HepG2 (cell line): ENCODE data around the gene PRRT1. TPM values are rescaled to one million over a fixed set of nuclear protein-coding genes. Genes with fewer than 3 reads are reported as not detected.
A peak's percentile ranks its signal among the peaks of the same experiment; 100 is the strongest.

ENCODE experiments used
- ADNP ChIP-seq: sonication (generic); formaldehyde crosslinking; IDR thresholded peaks from 2 replicates; pipeline ENCODE4 v1.4.0; 2020; ENCODE audit warnings: missing genetic modification reagents
- ATF6 ChIP-seq: sonication (generic); formaldehyde crosslinking; conservative IDR thresholded peaks from 2 replicates; pipeline ENCODE4 v1.4.0; 2020; ENCODE audit warnings: missing genetic modification reagents
- FIP1L1 ChIP-seq: fragments of 200-400 bp; formaldehyde crosslinking; IDR thresholded peaks from 2 replicates; pipeline ENCODE4 v1.6.1; 2018; ENCODE audit warnings: low read depth, mild to moderate bottlenecking, low read length, moderate library complexity, borderline replicate concordance; ENCODE audit not compliant: insufficient read depth
- KLF15 ChIP-seq: sonication (generic); formaldehyde crosslinking; IDR thresholded peaks from 2 replicates; pipeline ENCODE4 v1.8.1; 2023; ENCODE audit warnings: borderline replicate concordance, mild to moderate bottlenecking, inconsistent platforms, missing genetic modification reagents, mixed read lengths
- MAFK ChIP-seq, 2 experiments: IDR thresholded peaks in 1 of 2; conservative IDR thresholded peaks in 1 of 2; 2 replicates each; pipeline ENCODE4 v1.6.1; 2011; ENCODE audit warnings: improper control_type of control experiment in 2 of 2, low read length in 2 of 2
- MLX ChIP-seq: IDR thresholded peaks from 2 replicates; pipeline ENCODE4 v1.6.1; 2016
- PHF8 ChIP-seq: sonication (generic); formaldehyde crosslinking; IDR thresholded peaks from 2 replicates; pipeline ENCODE4 v1.5.0; 2020; ENCODE audit warnings: missing genetic modification reagents
- POGK ChIP-seq: sonication (generic); formaldehyde crosslinking; conservative IDR thresholded peaks from 2 replicates; pipeline ENCODE4 v1.8.0; 2022; ENCODE audit warnings: mild to moderate bottlenecking, moderate library complexity, missing genetic modification reagents
- SAP130 ChIP-seq: IDR thresholded peaks from 2 replicates; pipeline ENCODE4 v1.6.1; 2016; ENCODE audit warnings: low read depth
- TEAD2 ChIP-seq: sonication (generic); formaldehyde crosslinking; IDR thresholded peaks from 2 replicates; pipeline ENCODE4 v1.9.0; 2021; ENCODE audit warnings: missing genetic modification reagents
- ZFP37 ChIP-seq: sonication (generic); formaldehyde crosslinking; IDR thresholded peaks from 2 replicates; pipeline ENCODE4 v1.4.0; 2020; ENCODE audit warnings: missing genetic modification reagents, borderline replicate concordance
- ZFP91 ChIP-seq: sonication (generic); formaldehyde crosslinking; IDR thresholded peaks from 2 replicates; pipeline ENCODE4 v1.9.0; 2022; ENCODE audit warnings: missing genetic modification reagents, mild to moderate bottlenecking, borderline replicate concordance
- ZNF367 ChIP-seq: sonication (generic); formaldehyde crosslinking; IDR thresholded peaks from 2 replicates; pipeline ENCODE4 v1.4.0; 2020; ENCODE audit warnings: missing genetic modification reagents, borderline replicate concordance
- ZNF574 ChIP-seq: sonication (generic); formaldehyde crosslinking; IDR thresholded peaks from 2 replicates; pipeline ENCODE4 v1.4.0; 2020; ENCODE audit warnings: missing genetic modification reagents
- ZNF619 ChIP-seq: sonication (generic); formaldehyde crosslinking; IDR thresholded peaks from 2 replicates; pipeline ENCODE4 v1.4.0; 2020; ENCODE audit warnings: mild to moderate bottlenecking, missing genetic modification reagents
- ZNF784 ChIP-seq: sonication (generic); formaldehyde crosslinking; IDR thresholded peaks from 2 replicates; pipeline ENCODE4 v1.5.1; 2020; ENCODE audit warnings: missing genetic modification reagents, mild to moderate bottlenecking, borderline replicate concordance
- ZNF792 ChIP-seq: IDR thresholded peaks from 2 replicates; pipeline ENCODE4 v1.6.1; 2016
- polyA plus RNA-seq, 8 experiments: library from polyadenylated mRNA; depleted of rRNA in 3 of 8; stranded (reverse) in 7 of 8; unstranded in 1 of 8; fragments of >200 nt; fragmentation: Illumina TruSeq in 4 of 8; extraction: Trizol in 4 of 8; gene quantifications; 2 replicates each; pipeline versions ENCODE4 v1.2.1 to v1.2.3, GENCODE V29; 2011 to 2016; ENCODE audit warnings: low read depth in 4 of 8, missing spikeins in 1 of 8, mixed read lengths in 1 of 8; ENCODE audit not compliant: insufficient read depth in 1 of 8
- total RNA-seq, 5 experiments: library from RNA; depleted of rRNA; stranded (reverse); fragments of >200 nt; fragmentation: Illumina TruSeq; extraction: Trizol; gene quantifications; 2 replicates each; pipeline ENCODE4 v1.2.3, GENCODE V29; 2016; ENCODE audit warnings: low read depth in 1 of 5

Gene PRRT1
- total and polyA plus RNA-seq, 2 of the 13 experiments (the other 11 are each of a cell fraction or from before 2014, with no cell fraction given) = 0.64 to 1.4 TPM

GRCh38 chr6:32153564-32154513, 2.1 kb upstream of the PRRT1 start, which contains the start of gene PPT2 (continued):
- no peak for TF ChIP-seq ADNP (CRISPR knock-in tag)
- TF ChIP-seq POGK (CRISPR knock-in tag) = no peak; the same call in 1 of the 2 replicates
- no peak for TF ChIP-seq ZNF367 (CRISPR knock-in tag)
- TF ChIP-seq MAFK (conservative IDR thresholded peaks at IDR 0.05 in 1 of 2, IDR thresholded peaks at IDR 0.05 in 1 of 2; ENCODE audit: low read length in 2 of 2) = no peak
- peak; percentile 75; the same call in 1 of the 2 replicates for TF ChIP-seq ZFP91 (CRISPR knock-in tag)
- 0 out of 2 replicates have a peak, but pooled peaks have one; percentile 16 for TF ChIP-seq ZNF792 (CRISPR knock-in tag)
- peak; percentile 63; the same call in 1 of the 2 replicates for TF ChIP-seq KLF15 (CRISPR knock-in tag)
- 0 out of 2 replicates have a peak, but pooled peaks have one; percentile 75 for TF ChIP-seq FIP1L1
- peak; percentile 97 for TF ChIP-seq SAP130 (CRISPR knock-in tag)
- peak; percentile 83 for TF ChIP-seq ZNF619 (CRISPR knock-in tag)
- peak; percentile 87 for TF ChIP-seq PHF8 (CRISPR knock-in tag)
- TF ChIP-seq TEAD2 (CRISPR knock-in tag) = no peak; the same call in 1 of the 2 replicates
- TF ChIP-seq MLX (CRISPR knock-in tag) = 0 out of 2 replicates have a peak, but pooled peaks have one; percentile 13
- TF ChIP-seq ZNF784 (CRISPR knock-in tag) = peak; percentile 69; the same call in 1 of the 2 replicates
- peak; percentile 97 for TF ChIP-seq ZFP37 (CRISPR knock-in tag)
- TF ChIP-seq ATF6 (CRISPR knock-in tag) = no peak
- peak; percentile 52; the same call in 1 of the 2 replicates for TF ChIP-seq ZNF574 (CRISPR knock-in tag)
